ENCODE measurements around the gene MORN5. TPM values are rescaled to one million over a fixed set of nuclear protein-coding genes. Genes with fewer than 3 reads are reported as not detected.

The MORN5 gene
- total RNA-seq, 4 donors from 2014 or later = 1.8 TPM; not detected in 3

DNA sequence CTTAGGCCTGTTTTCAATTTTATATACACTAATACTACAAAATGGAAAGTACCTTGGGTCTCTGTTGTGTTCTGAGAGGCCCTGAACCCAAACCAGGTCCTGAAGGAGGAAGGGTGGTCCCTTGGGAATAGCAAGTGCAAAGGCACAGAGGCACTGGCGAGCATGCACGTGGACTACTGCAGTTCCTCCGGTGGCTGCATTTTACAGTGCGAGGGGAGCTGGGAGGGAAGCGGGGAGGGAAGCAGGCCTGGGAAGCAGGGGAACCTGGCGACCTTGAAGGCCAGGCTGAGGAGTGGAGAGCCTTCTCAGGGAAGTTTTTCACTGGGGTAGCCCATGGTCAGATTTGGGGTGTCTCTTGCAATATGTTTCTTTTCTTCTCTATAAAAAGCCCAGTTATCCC, 33.9 kb downstream of the MORN5 start:
- no peak for DNase-seq (ENCODE audit: low spot score in 2 of 2)
- peaks cover 0 to 17% of the 10 kb centered on the region in 2 donors for H3K27me3 ChIP-seq
- H3K27ac ChIP-seq = no peak overlapping the region
- no peaks in the 10 kb centered on the region for H3K9me3 ChIP-seq
- WGBS, 2 donors = 70 to 77% methylated on average over 6 of the region's 6 CpGs
- no peak for TF ChIP-seq EP300 (IDR thresholded peaks at IDR 0.05)
- no peak for TF ChIP-seq POLR2A (IDR thresholded peaks at IDR 0.05)
- TF ChIP-seq, protein P1, sequence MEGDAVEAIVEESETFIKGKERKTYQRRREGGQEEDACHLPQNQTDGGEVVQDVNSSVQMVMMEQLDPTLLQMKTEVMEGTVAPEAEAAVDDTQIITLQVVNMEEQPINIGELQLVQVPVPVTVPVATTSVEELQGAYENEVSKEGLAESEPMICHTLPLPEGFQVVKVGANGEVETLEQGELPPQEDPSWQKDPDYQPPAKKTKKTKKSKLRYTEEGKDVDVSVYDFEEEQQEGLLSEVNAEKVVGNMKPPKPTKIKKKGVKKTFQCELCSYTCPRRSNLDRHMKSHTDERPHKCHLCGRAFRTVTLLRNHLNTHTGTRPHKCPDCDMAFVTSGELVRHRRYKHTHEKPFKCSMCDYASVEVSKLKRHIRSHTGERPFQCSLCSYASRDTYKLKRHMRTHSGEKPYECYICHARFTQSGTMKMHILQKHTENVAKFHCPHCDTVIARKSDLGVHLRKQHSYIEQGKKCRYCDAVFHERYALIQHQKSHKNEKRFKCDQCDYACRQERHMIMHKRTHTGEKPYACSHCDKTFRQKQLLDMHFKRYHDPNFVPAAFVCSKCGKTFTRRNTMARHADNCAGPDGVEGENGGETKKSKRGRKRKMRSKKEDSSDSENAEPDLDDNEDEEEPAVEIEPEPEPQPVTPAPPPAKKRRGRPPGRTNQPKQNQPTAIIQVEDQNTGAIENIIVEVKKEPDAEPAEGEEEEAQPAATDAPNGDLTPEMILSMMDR (IDR thresholded peaks at IDR 0.05) = no peak
- H3K36me3 ChIP-seq = no peaks in the 10 kb centered on the region
- H3K4me1 ChIP-seq = no peaks in the 10 kb centered on the region
- no peak overlapping the region for H3K4me3 ChIP-seq

DNA sequence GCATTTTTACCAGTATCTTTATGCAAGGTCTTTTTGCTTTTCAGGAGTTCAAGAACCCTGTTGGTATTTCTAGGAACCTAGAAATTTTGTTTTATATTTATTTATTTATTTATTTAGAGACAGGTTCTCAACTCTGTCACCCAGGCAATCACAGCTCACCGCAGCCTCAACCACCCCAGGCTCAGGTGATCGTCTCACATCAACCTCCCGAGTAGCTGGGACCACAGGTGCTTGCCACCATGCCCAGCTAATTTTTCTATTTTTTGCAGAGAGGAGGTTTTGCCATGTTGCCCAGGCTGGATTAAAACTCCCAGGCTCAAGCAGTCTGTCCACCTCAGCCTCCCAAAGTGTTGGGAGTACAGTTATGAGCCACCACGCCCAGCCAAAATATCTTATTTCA, 36.2 kb downstream of the MORN5 start:
- no peaks in the 10 kb centered on the region for H3K4me1 ChIP-seq
- no peak for DNase-seq (ENCODE audit: low spot score in 2 of 2)
- no peak for TF ChIP-seq EP300 (IDR thresholded peaks at IDR 0.05)
- no peak for TF ChIP-seq POLR2A (IDR thresholded peaks at IDR 0.05)
- TF ChIP-seq, protein P1 (IDR thresholded peaks at IDR 0.05) = no peak
- no peak overlapping the region for H3K27ac ChIP-seq
- H3K9me3 ChIP-seq = no peaks in the 10 kb centered on the region
- H3K36me3 ChIP-seq = no peaks in the 10 kb centered on the region
- no peak overlapping the region for H3K4me3 ChIP-seq
- 90 to 94% methylated on average over 4 of the region's 4 CpGs for WGBS, 2 donors
- H3K27me3 ChIP-seq = peaks cover 0 to 17% of the 10 kb centered on the region in 2 donors

DNA sequence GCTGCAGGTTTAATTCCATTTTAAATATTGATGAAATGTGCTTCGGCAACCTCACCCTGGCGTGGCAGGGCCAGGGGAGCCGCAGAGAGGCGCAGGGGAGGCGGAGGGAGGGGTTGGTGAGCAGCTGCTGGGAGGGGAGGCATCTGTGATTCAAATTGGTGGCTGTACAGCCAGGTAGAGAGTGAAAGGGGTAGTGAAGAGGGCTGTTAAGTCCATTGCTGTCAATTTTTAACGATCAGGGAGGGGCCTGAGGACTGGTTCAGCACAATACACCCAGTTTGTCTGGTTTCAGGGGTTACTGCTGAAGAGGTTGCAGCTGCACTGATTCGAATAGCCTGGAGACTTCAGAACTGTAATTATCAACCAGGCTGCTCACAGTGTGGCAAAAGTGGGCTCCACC, 37.7 kb downstream of the MORN5 start:
- TF ChIP-seq, protein P1 (IDR thresholded peaks at IDR 0.05) = no peak
- TF ChIP-seq POLR2A (IDR thresholded peaks at IDR 0.05) = no peak
- no peak for TF ChIP-seq EP300 (IDR thresholded peaks at IDR 0.05)
- Histone ChIP-seq H3K36me3 (no peaks in the 10 kb centered on the region), H3K27ac (no peak overlapping the region), H3K4me1 (no peaks in the 10 kb centered on the region), H3K9me3 (no peaks in the 10 kb centered on the region), H3K4me3 (no peak overlapping the region), H3K27me3 (peaks cover 0 to 17% of the 10 kb centered on the region in 2 donors)
- DNase-seq (ENCODE audit: low spot score in 2 of 2) = no peak
- WGBS, 2 donors = 41 to 47% methylated on average over 7 of the region's 7 CpGs

DNA sequence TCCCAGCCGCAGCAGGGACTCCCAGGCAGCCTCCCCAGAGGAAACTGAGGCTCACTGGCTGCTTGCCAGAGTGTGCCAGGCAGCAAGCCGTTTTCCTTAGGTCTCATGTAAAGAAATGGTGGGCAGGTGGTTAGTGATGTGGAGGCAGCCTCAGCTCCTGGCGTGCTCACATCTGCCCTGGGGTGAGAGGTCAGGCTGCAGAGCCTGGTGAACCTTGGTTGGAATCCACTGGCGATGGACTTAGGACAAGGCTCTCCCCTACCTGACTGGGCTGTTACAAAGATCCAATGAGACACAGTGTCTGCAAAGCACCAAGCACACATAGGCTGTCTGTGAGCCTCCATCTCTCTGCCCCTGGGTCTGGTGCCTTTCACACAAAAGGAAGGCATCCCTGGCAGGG, 38.2 kb downstream of the MORN5 start:
- H3K4me3 ChIP-seq = no peak overlapping the region
- 70 to 73% methylated on average over 4 of the region's 4 CpGs for WGBS, 2 donors
- peaks cover 0 to 17% of the 10 kb centered on the region in 2 donors for H3K27me3 ChIP-seq
- H3K27ac ChIP-seq = no peak overlapping the region
- no peak for DNase-seq (ENCODE audit: low spot score in 2 of 2)
- TF ChIP-seq EP300 (IDR thresholded peaks at IDR 0.05) (no peak), POLR2A (IDR thresholded peaks at IDR 0.05) (no peak)
- TF ChIP-seq, protein P1 (IDR thresholded peaks at IDR 0.05) = no peak
- no peaks in the 10 kb centered on the region for H3K9me3 ChIP-seq
- H3K4me1 ChIP-seq = no peaks in the 10 kb centered on the region
- H3K36me3 ChIP-seq = no peaks in the 10 kb centered on the region

DNA sequence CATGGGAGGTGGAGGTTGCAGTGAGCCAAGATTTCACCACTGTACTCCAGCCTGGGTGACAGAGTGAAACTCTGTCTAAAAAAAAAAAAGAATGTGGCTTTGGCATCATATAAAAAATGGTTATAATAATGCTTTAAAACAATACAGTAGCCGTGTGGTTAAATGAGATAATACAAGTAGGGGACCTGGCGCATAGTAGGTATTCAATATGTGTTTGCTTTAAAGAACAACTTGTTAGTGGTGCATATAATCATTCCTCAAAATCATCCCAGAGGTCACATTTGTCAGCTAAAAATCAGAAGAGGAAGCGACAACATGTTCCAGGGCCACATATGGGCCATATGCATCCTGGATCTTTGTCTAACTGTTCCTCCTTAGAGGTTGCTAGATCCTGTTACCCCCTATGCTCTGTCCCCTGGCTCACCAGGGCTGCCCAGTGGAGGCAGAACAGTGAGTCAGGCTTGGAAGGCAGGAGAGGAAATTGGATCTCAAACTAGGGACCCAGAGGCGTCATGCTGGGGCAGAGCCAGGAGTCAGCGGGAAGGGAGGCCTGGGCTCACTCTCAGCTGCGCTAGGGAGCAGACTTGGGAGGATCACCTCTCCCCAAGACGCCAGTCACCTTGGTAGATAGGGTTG, 41.4 kb downstream of the MORN5 start:
- TF ChIP-seq, protein P1 (IDR thresholded peaks at IDR 0.05) = no peak
- TF ChIP-seq POLR2A (IDR thresholded peaks at IDR 0.05) (no peak), EP300 (IDR thresholded peaks at IDR 0.05) (no peak)
- WGBS, 2 donors = 76 to 79% methylated on average over 7 of the region's 7 CpGs
- Histone ChIP-seq H3K27me3 (peaks cover 0 to 17% of the 10 kb centered on the region in 2 donors), H3K36me3 (no peaks in the 10 kb centered on the region), H3K4me1 (peaks cover 0 to 3% (median 0%) of the 10 kb centered on the region in 4 donors), H3K27ac (no peak overlapping the region), H3K4me3 (no peak overlapping the region), H3K9me3 (no peaks in the 10 kb centered on the region)
- DNase-seq (ENCODE audit: low spot score in 2 of 2) = no peak

Measured in tibial nerve (tissue), 4 donors.